Common myeloid progenitor, CD34-positive (primary cell): ENCODE measurements around the gene CCNYL1.

Experiments
- CTCF ChIA-PET: fragments of 350-600 bp; sonication (Branson Sonifier 250); formaldehyde crosslinking; loops from one replicate; lab custom pipeline; 2021; ENCODE audit warnings: antibody characterized with exemption; lab: Charles Lee
- POLR2A ChIA-PET: fragments of 350-600 bp; sonication (Branson Sonifier 250); formaldehyde crosslinking; loops from one replicate; lab custom pipeline; 2021; ENCODE audit warnings: antibody characterized with exemption; lab: Charles Lee
- DNase-seq, 3 donors: peaks; one replicate each; pipeline versions ENCODE4 v3.0.0 to v3.0.0-alpha.2; 2013
- H3K27ac ChIP-seq, 2 experiments: 1 replicate in 1 of 2; 2 replicates in 1 of 2; pipeline ENCODE4 v1.7.0; 2013; ENCODE audit warnings: inconsistent platforms in 2 of 2, low read length in 2 of 2, mild to moderate bottlenecking in 2 of 2, low read depth in 1 of 2, moderate library complexity in 1 of 2; ENCODE audit not compliant: severe bottlenecking in 2 of 2, insufficient read depth in 1 of 2, poor library complexity in 1 of 2
- H3K27me3 ChIP-seq, 5 experiments: replicated peaks in 2 of 5; 1 replicate in 3 of 5; 2 replicates in 2 of 5; pipeline versions ENCODE4 v1.6.1 to v1.7.0; 2013; ENCODE audit warnings: low read length in 4 of 5, mild to moderate bottlenecking in 2 of 5, moderate library complexity in 2 of 5, inconsistent platforms in 1 of 5; ENCODE audit not compliant: insufficient read depth in 5 of 5, control insufficient read depth in 4 of 5
- H3K36me3 ChIP-seq, 4 experiments: 1 replicate in 2 of 4; 2 replicates in 2 of 4; pipeline versions ENCODE4 v1.6.1 to v1.7.0; 2013; ENCODE audit warnings: low read length in 3 of 4, control low read depth in 1 of 4, mild to moderate bottlenecking in 1 of 4; ENCODE audit not compliant: control insufficient read depth in 4 of 4, insufficient read depth in 4 of 4
- H3K4me1 ChIP-seq, 4 experiments: 1 replicate in 3 of 4; 2 replicates in 1 of 4; pipeline versions ENCODE4 v1.6.1 to v1.7.1; 2013; ENCODE audit warnings: low read length in 3 of 4, mild to moderate bottlenecking in 3 of 4, control low read depth in 1 of 4, inconsistent platforms in 1 of 4, moderate library complexity in 1 of 4; ENCODE audit not compliant: control insufficient read depth in 4 of 4, insufficient read depth in 4 of 4; ENCODE audit errors: control extremely low read depth in 1 of 4
- H3K4me3 ChIP-seq, 7 experiments: 1 replicate in 4 of 7; 2 replicates in 3 of 7; pipeline versions ENCODE4 v1.5.1 to v1.7.0; 2013; ENCODE audit warnings: mild to moderate bottlenecking in 7 of 7, low read length in 6 of 7, moderate library complexity in 6 of 7, inconsistent platforms in 2 of 7, low read depth in 2 of 7, control low read depth in 1 of 7; ENCODE audit not compliant: insufficient read depth in 4 of 7, control insufficient read depth in 1 of 7; ENCODE audit errors: extremely low read depth in 1 of 7
- H3K9me3 ChIP-seq, 5 experiments: 1 replicate in 4 of 5; 2 replicates in 1 of 5; pipeline versions ENCODE4 v1.6.1 to v1.7.1; 2013; ENCODE audit warnings: low read length in 4 of 5, mild to moderate bottlenecking in 2 of 5, inconsistent platforms in 1 of 5, low read depth in 1 of 5, moderate library complexity in 1 of 5; ENCODE audit not compliant: control insufficient read depth in 4 of 5, insufficient read depth in 2 of 5; ENCODE audit errors: control extremely low read depth in 1 of 5
- WGBS: methylation state at CpG from one replicate; pipeline ENCODE4 v1.1.5; 2013; ENCODE audit not compliant: insufficient coverage; 5-methylcytosine and 5-hydroxymethylcytosine counted together

The CCNYL1 gene

DNA sequence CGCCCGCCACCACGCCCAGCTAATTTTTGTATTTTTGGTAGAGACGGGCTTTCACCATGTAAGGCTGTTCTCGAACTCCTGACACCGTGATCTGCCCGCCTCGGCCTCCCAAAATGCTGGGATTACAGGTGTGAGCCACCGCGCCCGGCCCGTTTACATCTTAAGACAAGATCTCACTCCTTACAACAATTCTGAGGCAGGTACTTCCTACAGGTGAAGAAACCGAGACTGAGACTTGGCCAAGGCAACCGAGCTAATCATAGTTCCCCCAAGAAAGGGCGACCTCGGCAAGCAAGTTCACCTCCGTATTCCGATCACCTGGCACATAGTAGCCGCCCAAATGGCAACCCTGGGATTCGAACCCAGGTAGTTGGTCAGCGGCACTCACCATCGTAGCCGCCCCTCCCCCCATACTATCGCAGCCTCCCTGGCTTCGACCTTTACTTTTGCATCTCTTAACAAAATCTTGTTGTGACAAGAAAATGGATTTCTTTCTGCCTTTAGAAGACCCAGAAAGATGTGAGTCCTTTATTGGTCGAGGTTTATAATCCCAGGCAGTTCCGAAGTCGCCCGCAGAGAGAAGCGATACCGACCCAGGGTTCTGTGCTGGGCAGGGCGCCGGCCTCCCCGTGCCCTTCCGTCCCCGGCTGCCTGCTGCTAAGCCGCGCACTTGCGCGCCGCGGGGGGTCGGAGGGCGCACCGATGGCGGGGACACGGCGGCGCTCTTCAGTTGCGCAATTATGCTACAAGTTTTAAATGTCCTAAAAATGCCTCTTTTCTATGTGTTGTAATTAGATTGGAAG, 59.4 kb downstream of the CCNYL1 start:
- peak; percentile 15 to 62 (median 51) for DNase-seq
- CTCF ChIA-PET, result interaction anchor here (0.8 to 2.5 kb wide), 6 partner anchors 11 to 270 kb away, joined by 3 to 6 read pairs (median 4); no protein-coding TSS in a partner anchor
- H3K4me3 ChIP-seq, result peak overlapping the region in 6 of 7 experiments; percentile 19 to 82 (median 74)

DNA sequence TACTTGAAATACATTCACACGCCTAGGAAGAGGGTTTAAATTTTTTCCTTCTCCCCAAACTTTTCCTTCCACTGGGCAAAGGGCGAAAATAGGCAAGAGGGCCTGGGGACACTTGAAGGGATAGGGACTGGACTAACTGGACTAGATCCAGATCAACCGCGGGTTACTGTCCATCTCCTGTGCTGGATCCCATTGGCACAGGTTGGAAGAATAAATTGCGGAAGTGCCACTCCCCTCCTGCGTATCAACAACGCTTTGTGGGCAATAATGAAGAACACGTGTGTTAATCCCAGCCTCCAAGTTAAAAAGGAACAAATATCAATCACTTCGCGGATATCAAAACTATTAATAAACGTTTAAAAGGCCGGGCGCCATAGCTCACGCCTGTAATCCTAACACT, 60.0 kb downstream of the CCNYL1 start:
- Histone ChIP-seq H3K4me3 (peak overlapping the region in 1 of 7 experiments; percentile 78), H3K27me3 (peaks cover 0 to 17% (median 2%) of the 10 kb centered on the region in 5 experiments), H3K27ac (no peak overlapping the region), H3K36me3 (peaks cover 0 to 6% (median 0%) of the 10 kb centered on the region in 4 experiments), H3K4me1 (peaks cover 0 to 39% (median 35%) of the 10 kb centered on the region in 4 experiments), H3K9me3 (no peaks in the 10 kb centered on the region)
- ChIA-PET CTCF (no interaction called here), POLR2A (no interaction called here)
- 98% methylated on average over 6 of the region's 14 CpGs for WGBS
- no peak for DNase-seq

More for the DNA sequence above, 59.4 kb downstream of the CCNYL1 start:
- Histone ChIP-seq H3K4me1 (peaks cover 0 to 43% (median 38%) of the 10 kb centered on the region in 4 experiments), H3K9me3 (no peaks in the 10 kb centered on the region), H3K36me3 (peaks cover 0 to 6% (median 0%) of the 10 kb centered on the region in 4 experiments), H3K27ac (no peak overlapping the region), H3K27me3 (peaks cover 0 to 17% (median 2%) of the 10 kb centered on the region in 5 experiments)
- POLR2A ChIA-PET, result no interaction called here
- WGBS, result 9% methylated on average over 44 of the region's 50 CpGs

DNA sequence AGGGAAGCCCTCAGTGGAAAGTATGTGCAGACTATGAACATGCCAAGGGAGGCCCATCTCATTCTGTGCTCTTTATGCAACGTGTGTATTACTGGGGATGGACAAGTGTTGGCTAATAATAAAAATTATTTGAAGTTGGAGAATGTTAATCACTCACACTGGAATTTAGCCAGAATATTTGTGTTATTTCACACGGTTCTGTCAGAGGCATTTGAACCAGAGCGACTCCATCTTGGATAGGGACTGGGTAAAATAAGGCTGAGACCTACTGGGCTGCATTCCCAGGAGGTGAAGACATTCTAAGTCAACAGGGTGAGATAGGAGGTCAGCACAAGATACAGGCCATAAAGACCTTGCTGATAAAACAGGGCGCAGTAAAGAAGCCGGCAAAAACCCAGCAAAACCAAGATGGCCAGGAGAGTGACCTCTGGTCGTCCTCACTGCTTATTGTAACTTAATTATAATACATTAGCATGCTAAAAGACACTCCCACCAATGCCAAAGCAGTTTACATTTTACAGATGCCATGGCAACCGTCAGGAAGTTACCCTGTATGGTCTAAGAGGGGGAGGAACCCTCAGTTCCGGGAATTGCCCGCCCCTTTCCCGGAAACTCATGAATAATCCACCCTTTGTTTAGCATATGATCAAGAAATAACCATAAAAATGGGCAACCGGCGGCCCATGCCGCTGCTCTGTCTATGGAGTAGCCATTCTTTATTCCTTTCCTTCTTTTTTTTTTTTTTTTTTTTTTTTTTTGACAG, 60.8 kb downstream of the CCNYL1 start:
- CTCF ChIA-PET, result no interaction called here
- H3K4me3 ChIP-seq, result no peak overlapping the region
- POLR2A ChIA-PET, result no interaction called here
- H3K4me1 ChIP-seq, result peaks cover 0 to 33% (median 29%) of the 10 kb centered on the region in 4 experiments
- H3K9me3 ChIP-seq, result no peaks in the 10 kb centered on the region
- H3K27ac ChIP-seq, result peak overlapping the region in 1 of 2 experiments; percentile 43
- peaks cover 0 to 5% (median 0%) of the 10 kb centered on the region in 4 experiments for H3K36me3 ChIP-seq
- DNase-seq, result peak in 2 of 3 donors; percentile 36 to 49
- 97% methylated on average over 7 of the region's 13 CpGs for WGBS
- H3K27me3 ChIP-seq, result peaks cover 0 to 14% (median 2%) of the 10 kb centered on the region in 5 experiments

DNA sequence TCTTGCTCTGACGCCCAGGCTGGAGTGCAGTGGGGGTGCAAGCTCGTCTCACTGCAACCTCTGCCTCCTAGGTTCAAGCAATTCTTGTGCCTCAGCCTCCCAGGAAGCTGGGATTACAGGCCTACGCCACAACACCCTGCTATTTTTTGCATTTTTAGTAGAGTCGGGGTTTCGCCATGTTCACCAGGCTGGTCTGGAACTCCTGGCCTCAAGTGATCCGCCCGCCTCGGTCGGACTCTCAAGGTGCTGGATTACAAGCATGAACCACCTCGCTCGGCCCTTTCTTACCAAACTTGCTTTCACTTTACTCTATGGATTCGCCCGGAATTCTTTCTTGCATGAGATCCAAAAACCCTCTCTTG, 61.4 kb downstream of the CCNYL1 start:
- ChIA-PET POLR2A (no interaction called here), CTCF (no interaction called here)
- Histone ChIP-seq H3K36me3 (no peaks in the 10 kb centered on the region), H3K4me1 (peaks cover 0 to 27% (median 25%) of the 10 kb centered on the region in 4 experiments), H3K9me3 (no peaks in the 10 kb centered on the region), H3K27me3 (peaks cover 0 to 8% (median 2%) of the 10 kb centered on the region in 5 experiments), H3K4me3 (no peak overlapping the region), H3K27ac (peak overlapping the region in 1 of 2 experiments; percentile 43)
- no peak for DNase-seq
- 99% methylated on average over 10 of the region's 13 CpGs for WGBS

DNA sequence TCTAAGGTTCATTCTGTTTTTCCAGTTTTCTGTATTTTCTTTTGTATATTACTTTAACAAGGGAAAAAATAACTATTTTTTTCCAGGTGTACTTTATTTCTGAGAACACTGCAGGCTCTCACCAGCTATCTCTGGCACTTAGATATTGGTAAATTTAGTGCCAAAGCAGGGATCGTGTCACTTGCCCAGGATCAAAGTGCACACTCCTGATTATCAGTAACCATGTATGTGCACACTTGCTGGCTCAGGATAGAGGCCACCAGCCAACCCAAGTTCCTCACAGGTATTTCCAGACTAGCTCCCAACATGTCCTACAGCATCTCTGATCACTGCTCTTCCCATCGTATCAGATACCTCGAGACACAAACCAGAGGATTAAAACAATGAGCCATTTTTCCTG, 64.0 kb downstream of the CCNYL1 start:
- Histone ChIP-seq H3K27me3 (peaks cover 0 to 3% (median 0%) of the 10 kb centered on the region in 5 experiments), H3K36me3 (no peaks in the 10 kb centered on the region), H3K27ac (no peak overlapping the region), H3K4me1 (peaks cover 0 to 6% (median 4%) of the 10 kb centered on the region in 4 experiments), H3K9me3 (no peaks in the 10 kb centered on the region), H3K4me3 (no peak overlapping the region)
- 100% methylated on average over 1 of the region's 3 CpGs for whole genome bisulfite sequencing
- CTCF ChIA-PET, result interaction anchor here (1.1 to 1.4 kb wide), 2 partner anchors 9 to 20 kb away, joined by 3 read pairs; no protein-coding TSS in a partner anchor
- POLR2A ChIA-PET, result no interaction called here
- DNase-seq, result no peak

DNA sequence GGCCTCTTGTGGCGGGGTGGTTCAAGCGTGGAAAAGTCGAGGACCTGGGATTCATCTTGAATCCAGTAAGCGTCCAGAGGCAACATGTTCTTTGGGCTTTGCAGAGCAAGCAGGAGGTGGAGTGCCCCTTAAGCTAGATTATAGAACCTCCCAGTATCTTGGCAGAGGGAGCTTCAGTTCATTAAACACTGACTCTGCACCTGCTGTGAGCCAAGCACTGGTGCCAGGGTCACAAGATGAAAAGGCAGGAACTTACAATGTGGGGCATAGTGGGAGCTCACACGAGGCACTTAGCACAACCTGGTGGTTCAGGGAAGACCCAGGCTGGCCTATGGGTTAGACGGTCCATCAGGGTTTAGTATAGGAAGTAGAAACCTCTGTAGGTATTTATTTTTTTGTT, 65.7 kb downstream of the CCNYL1 start:
- 97% methylated on average over 5 of the region's 6 CpGs for WGBS
- POLR2A ChIA-PET, result no interaction called here
- H3K4me3 ChIP-seq, result no peak overlapping the region
- no peaks in the 10 kb centered on the region for H3K27me3 ChIP-seq
- no peak for DNase-seq
- no peak overlapping the region for H3K27ac ChIP-seq
- CTCF ChIA-PET, result no interaction called here
- H3K4me1 ChIP-seq, result no peaks in the 10 kb centered on the region
- H3K9me3 ChIP-seq, result no peaks in the 10 kb centered on the region
- H3K36me3 ChIP-seq, result no peaks in the 10 kb centered on the region
